CD14-positive monocyte (primary cell): ENCODE results near the gene CREB5. TPM values are rescaled to one million over a fixed set of nuclear protein-coding genes. Genes with fewer than 3 reads are reported as not detected.

Experiments
- DNase-seq, 3 donors: peaks; one replicate each; pipeline ENCODE4 v3.0.0-alpha.2; 2011 to 2022
- H2AFZ ChIP-seq: 2 replicates; pipeline ENCODE4 v1.6.0; 2012; ENCODE audit warnings: mild to moderate bottlenecking, low read depth, low read length, inconsistent platforms; ENCODE audit not compliant: insufficient read depth, poor library complexity, severe bottlenecking
- H3K27ac ChIP-seq, 2 donors: 1 replicate in 1 of 2; 2 replicates in 1 of 2; pipeline ENCODE4 v1.5.1; 2012 to 2013; ENCODE audit warnings: low read length in 2 of 2, control low read depth in 1 of 2, inconsistent platforms in 1 of 2, low read depth in 1 of 2, mild to moderate bottlenecking in 1 of 2
- H3K27me3 ChIP-seq, 2 donors: one replicate each; pipeline versions ENCODE4 v1.6.0 to v1.6.1; 2011 to 2013; ENCODE audit warnings: low read length in 2 of 2; ENCODE audit not compliant: control insufficient read depth in 2 of 2, insufficient read depth in 2 of 2
- H3K36me3 ChIP-seq, 2 donors: replicated peaks in 1 of 2; 1 replicate in 1 of 2; 2 replicates in 1 of 2; pipeline versions ENCODE4 v1.5.1 to v1.6.1; 2012 to 2013; ENCODE audit warnings: low read length in 2 of 2, control low read depth in 1 of 2, inconsistent platforms in 1 of 2, mild to moderate bottlenecking in 1 of 2; ENCODE audit not compliant: insufficient read depth in 2 of 2, control insufficient read depth in 1 of 2
- H3K4me1 ChIP-seq, 2 donors: 1 replicate in 1 of 2; 2 replicates in 1 of 2; pipeline versions ENCODE4 v1.5.1 to v1.6.1; 2012 to 2013; ENCODE audit warnings: low read length in 2 of 2, control low read depth in 1 of 2, inconsistent platforms in 1 of 2, mild to moderate bottlenecking in 1 of 2, moderate library complexity in 1 of 2; ENCODE audit not compliant: insufficient read depth in 2 of 2, control insufficient read depth in 1 of 2
- H3K4me2 ChIP-seq: replicated peaks from 2 replicates; pipeline ENCODE3; 2012; ENCODE audit warnings: low read length, moderate library complexity, mild to moderate bottlenecking; ENCODE audit not compliant: poor library complexity, severe bottlenecking; ENCODE audit errors: extremely low read depth
- H3K4me3 ChIP-seq, 3 experiments: fragments of 200-600 bp in 1 of 3; sonication (generic) in 1 of 3; replicated peaks in 1 of 3; 1 replicate in 2 of 3; 2 replicates in 1 of 3; pipeline ENCODE4 v1.5.1; 2011 to 2013; ENCODE audit warnings: low read length in 3 of 3, mild to moderate bottlenecking in 3 of 3, control low read depth in 2 of 3, low read depth in 2 of 3, inconsistent platforms in 1 of 3, moderate library complexity in 1 of 3
- H3K79me2 ChIP-seq: 2 replicates; pipeline ENCODE4 v1.6.0; 2012; ENCODE audit warnings: mild to moderate bottlenecking, control low read depth, inconsistent platforms, low read length, moderate library complexity; ENCODE audit not compliant: insufficient read depth
- H3K9ac ChIP-seq: 2 replicates; pipeline ENCODE4 v1.6.0; 2017; ENCODE audit warnings: low read length, mild to moderate bottlenecking; ENCODE audit not compliant: insufficient read depth, poor library complexity, severe bottlenecking
- H3K9me3 ChIP-seq, 2 donors: replicated peaks in 1 of 2; 1 replicate in 1 of 2; 2 replicates in 1 of 2; pipeline versions ENCODE4 v1.5.1 to v1.6.1; 2012 to 2013; ENCODE audit warnings: low read length in 2 of 2, control low read depth in 1 of 2; ENCODE audit not compliant: control insufficient read depth in 1 of 2, insufficient read depth in 1 of 2
- H4K20me1 ChIP-seq: 2 replicates; pipeline ENCODE4 v1.6.0; 2012; ENCODE audit warnings: mild to moderate bottlenecking, low read length, control low read depth, moderate library complexity; ENCODE audit not compliant: insufficient read depth
- H3K27ac Mint-ChIP-seq, 7 donors: one replicate each; pipeline ENCODE4 v1.8.0; 2020; ENCODE audit warnings: mild to moderate bottlenecking in 7 of 7, mixed read lengths in 7 of 7, moderate library complexity in 6 of 7, inconsistent platforms in 2 of 7
- H3K27me3 Mint-ChIP-seq, 3 donors: one replicate each; pipeline ENCODE4 v1.8.0; 2021 to 2022; ENCODE audit warnings: low read depth in 3 of 3, mild to moderate bottlenecking in 3 of 3, mixed read lengths in 3 of 3, moderate library complexity in 3 of 3, inconsistent platforms in 1 of 3
- H3K36me3 Mint-ChIP-seq, 2 donors: one replicate each; pipeline ENCODE4 v1.8.0; 2020; ENCODE audit warnings: mixed read lengths in 2 of 2, inconsistent platforms in 1 of 2, mild to moderate bottlenecking in 1 of 2
- H3K4me1 Mint-ChIP-seq: one replicate; pipeline ENCODE4 v1.8.0; 2020; ENCODE audit warnings: mild to moderate bottlenecking, mixed read lengths
- H3K4me3 Mint-ChIP-seq, 2 donors: one replicate each; pipeline ENCODE4 v1.8.0; 2020; ENCODE audit warnings: mild to moderate bottlenecking in 2 of 2, mixed read lengths in 2 of 2, moderate library complexity in 1 of 2
- H3K9me3 Mint-ChIP-seq, 7 donors: one replicate each; pipeline ENCODE4 v1.8.0; 2020 to 2022; ENCODE audit warnings: mixed read lengths in 7 of 7, mild to moderate bottlenecking in 6 of 7, moderate library complexity in 6 of 7, inconsistent platforms in 2 of 7
- CTCF ChIP-seq: fragments of 200-600 bp; IDR thresholded peaks from one replicate; pipeline ENCODE4 v1.8.0; 2022; ENCODE audit warnings: antibody characterized with exemption, mild to moderate bottlenecking
- WGBS: methylation state at CpG from one replicate; pipeline ENCODE4 v1.1.5; 2013; ENCODE audit warnings: missing lambda C conversion rate; ENCODE audit not compliant: insufficient coverage; 5-methylcytosine and 5-hydroxymethylcytosine counted together
- intact Hi-C, 2 donors: fragments of 100-400 bp; cut with micrococcal nuclease; formaldehyde crosslinking; loops; one replicate each; pipeline versions ENCODE4 v1.15.0 to v1.15.1; 2023
- polyA plus RNA-seq, 3 donors: library from polyadenylated mRNA; depleted of rRNA in 1 of 3; unstranded in 2 of 3; stranded (reverse) in 1 of 3; fragments of 300-500 nt in 2 of 3; fragments of >200 nt in 1 of 3; fragmentation: Illumina TruSeq in 2 of 3; gene quantifications; 1 replicate in 2 of 3; 2 replicates in 1 of 3; pipeline ENCODE4 v1.2.3, GENCODE V29; 2012 to 2021

CREB5 gene
- polyA plus RNA-seq, 3 donors = 25.1 to 72.3 (median 44.2) TPM

GRCh38 chr7:28874001-28874400 is 461.7 kb downstream of the CREB5 start:
- Histone ChIP-seq H3K27ac (no peak overlapping the region), H3K4me3 (no peak overlapping the region), H3K4me2 (no peak overlapping the region), H3K79me2 (no peaks in the 10 kb centered on the region), H3K4me1 (no peaks in the 10 kb centered on the region), H2AFZ (no peak overlapping the region), H3K9ac (no peak overlapping the region), H3K36me3 (no peaks in the 10 kb centered on the region), H3K27me3 (no peaks in the 10 kb centered on the region), H4K20me1 (no peaks in the 10 kb centered on the region), H3K9me3 (no peaks in the 10 kb centered on the region)
- Mint-ChIP-seq H3K4me1 (peaks cover 10% of the 10 kb centered on the region), H3K36me3 (no peaks in the 10 kb centered on the region), H3K27me3 (peaks cover 2 to 8% (median 7%) of the 10 kb centered on the region in 3 donors), H3K9me3 (no peaks in the 10 kb centered on the region), H3K27ac (no peak overlapping the region), H3K4me3 (no peak overlapping the region)
- intact Hi-C loops = no loop called here
- no CpG with 5 or more reads among the region's 1 CpG for WGBS
- TF ChIP-seq CTCF = no peak
- DNase-seq = no peak

Other genes with a start within 250 kb of the CREB5 start
- 10 to 100 TPM; 12.1 to 18.1 (median 17.2) TPM for gene JAZF1, start 231.7 kb upstream of the CREB5 start, polyA plus RNA-seq